Central memory CD4-positive, alpha-beta T cell (primary cell): Measurements from ENCODE around the gene ICA1.
"Not testable (repeated sequence)": the region's sequence is repeated elsewhere in the genome, so short reads cannot be mapped to it uniquely, and the experiment has no call there.

Experiments used
- DNase-seq: peaks from one replicate; pipeline ENCODE4 v3.0.0; 2022

Gene ICA1

GRCh38 chr7:8089036-8089780 is 172.8 kb downstream of the ICA1 start:
- DNase-seq: no peak

- no peak for DNase-seq
These were observed 175.7 kb downstream of the ICA1 start for GRCh38 chr7:8086239-8086638.

GRCh38 chr7:8085420-8085819 is 176.5 kb downstream of the ICA1 start:
- no peak for DNase-seq

- DNase-seq: no peak
These were observed 177.1 kb downstream of the ICA1 start for GRCh38 chr7:8084836-8085235.

- no peak for DNase-seq
These were observed 179.2 kb downstream of the ICA1 start for GRCh38 chr7:8082762-8083161.

GRCh38 chr7:8078418-8078817 is 183.5 kb downstream of the ICA1 start:
- DNase-seq: no peak

GRCh38 chr7:8070451-8071180 is 191.4 kb downstream of the ICA1 start:
- DNase-seq: no peak

GRCh38 chr7:8068892-8069686 is 192.9 kb downstream of the ICA1 start:
- no peak for DNase-seq

GRCh38 chr7:8065356-8065813 is 196.6 kb downstream of the ICA1 start:
- DNase-seq: no peak

- DNase-seq: no peak
These were observed 197.1 kb downstream of the ICA1 start for GRCh38 chr7:8064828-8065227.

GRCh38 chr7:8063706-8064297 is 198.2 kb downstream of the ICA1 start:
- DNase-seq: no peak

GRCh38 chr7:8063300-8063699 is 198.7 kb downstream of the ICA1 start:
- DNase-seq: not testable (repeated sequence)
